CD4-positive, alpha-beta T cell treated with Interleukin-10 for 1 hour (primary cell): ENCODE data around the gene ATP5F1C.
"Not testable (repeated sequence)": the region's sequence is repeated elsewhere in the genome, so short reads cannot be mapped to it uniquely, and the experiment has no call there.

Experiments used
- DNase-seq: peaks from one replicate; pipeline ENCODE4 v3.0.0-alpha.2; 2020

The ATP5F1C gene

GRCh38 chr10:7794251-7795026 lies 6.5 kb downstream of the ATP5F1C start:
- no peak for DNase-seq

GRCh38 chr10:7795605-7796004 lies 7.6 kb downstream of the ATP5F1C start:
- no peak for DNase-seq

GRCh38 chr10:7797582-7797981 lies 9.6 kb downstream of the ATP5F1C start:
- DNase-seq: no peak

- no peak for DNase-seq
These were observed 14.6 kb downstream of the ATP5F1C start for GRCh38 chr10:7802606-7803005.

GRCh38 chr10:7804216-7804615 lies 16.2 kb downstream of the ATP5F1C start:
- DNase-seq: no peak

- DNase-seq: no peak
These were observed 16.8 kb downstream of the ATP5F1C start for GRCh38 chr10:7804741-7805140.

- no peak for DNase-seq
These were observed 20.8 kb downstream of the ATP5F1C start for GRCh38 chr10:7808686-7809267.

- DNase-seq: no peak
These were observed 22.5 kb downstream of the ATP5F1C start for GRCh38 chr10:7810443-7810842.

- DNase-seq: no peak
These were observed 23.0 kb downstream of the ATP5F1C start for GRCh38 chr10:7811000-7811399.

GRCh38 chr10:7811743-7812142 lies 23.8 kb downstream of the ATP5F1C start:
- DNase-seq: not testable (repeated sequence)

GRCh38 chr10:7813481-7813880 lies 25.5 kb downstream of the ATP5F1C start:
- no peak for DNase-seq

- no peak for DNase-seq
These were observed 29.6 kb downstream of the ATP5F1C start for GRCh38 chr10:7817576-7817975.

GRCh38 chr10:7817984-7818294 lies 30.0 kb downstream of the ATP5F1C start:
- no peak for DNase-seq

- DNase-seq: peak; percentile 91
These were observed 30.5 kb downstream of the ATP5F1C start, which contains the start of gene TAF3 for GRCh38 chr10:7818295-7819120. Gene TAF3, plus strand, starts transcription at chr10:7818505. Its CDS starts 205 bp downstream, at chr10:7818710.

- peak; percentile 28 for DNase-seq
These were observed 31.1 kb downstream of the ATP5F1C start for GRCh38 chr10:7819121-7819460.

GRCh38 chr10:7824251-7824650 lies 36.3 kb downstream of the ATP5F1C start:
- no peak for DNase-seq

- DNase-seq: no peak
These were observed 39.0 kb downstream of the ATP5F1C start for GRCh38 chr10:7826971-7827370.

GRCh38 chr10:7829289-7829834 lies 41.4 kb downstream of the ATP5F1C start:
- no peak for DNase-seq

GRCh38 chr10:7832060-7832459 lies 44.1 kb downstream of the ATP5F1C start:
- no peak for DNase-seq

GRCh38 chr10:7833210-7833609 lies 45.2 kb downstream of the ATP5F1C start:
- DNase-seq: no peak

GRCh38 chr10:7834262-7834661 lies 46.3 kb downstream of the ATP5F1C start:
- DNase-seq: no peak

GRCh38 chr10:7836571-7836970 lies 48.6 kb downstream of the ATP5F1C start:
- no peak for DNase-seq

- DNase-seq: no peak
These were observed 58.6 kb downstream of the ATP5F1C start for GRCh38 chr10:7846591-7846990.
